H9 (cell line): ENCODE measurements around the gene MTERF4. TPM values are rescaled to one million over a fixed set of nuclear protein-coding genes. Genes with fewer than 3 reads are reported as not detected.

Source experiments
- DNase-seq: peaks from one replicate; pipeline ENCODE4 v3.0.0-alpha.2; 2017
- H2AFZ ChIP-seq: one replicate; pipeline ENCODE4 v1.6.1; 2013; ENCODE audit warnings: mild to moderate bottlenecking, low read length, control low read depth, moderate library complexity
- H2AK5ac ChIP-seq: 2 replicates; pipeline ENCODE4 v1.6.1; 2013; ENCODE audit warnings: low read length, control low read depth, mixed read lengths; ENCODE audit not compliant: insufficient read length
- H2BK120ac ChIP-seq: one replicate; pipeline ENCODE4 v1.6.1; 2013; ENCODE audit warnings: low read depth, mild to moderate bottlenecking, low read length, control low read depth, inconsistent platforms; ENCODE audit not compliant: poor library complexity, severe bottlenecking
- H2BK12ac ChIP-seq: 2 replicates; pipeline ENCODE4 v1.6.1; 2013; ENCODE audit warnings: low read length, control low read depth, mixed read lengths, low read depth; ENCODE audit not compliant: insufficient read length
- H2BK15ac ChIP-seq: 2 replicates; pipeline ENCODE4 v1.6.1; 2013; ENCODE audit warnings: low read depth, low read length, control low read depth
- H2BK20ac ChIP-seq: one replicate; pipeline ENCODE4 v1.6.1; 2013; ENCODE audit warnings: low read depth, mild to moderate bottlenecking, low read length, control low read depth, inconsistent platforms; ENCODE audit not compliant: poor library complexity, severe bottlenecking
- H2BK5ac ChIP-seq: 2 replicates; pipeline ENCODE4 v1.6.1; 2013; ENCODE audit warnings: low read length, control low read depth, mixed read lengths; ENCODE audit not compliant: insufficient read length
- H3K14ac ChIP-seq: 2 replicates; pipeline ENCODE4 v1.6.1; 2013; ENCODE audit warnings: low read length, control low read depth; ENCODE audit not compliant: insufficient read depth
- H3K18ac ChIP-seq: 2 replicates; pipeline ENCODE4 v1.6.1; 2013; ENCODE audit warnings: low read depth, mild to moderate bottlenecking, mixed read lengths, low read length, control low read depth; ENCODE audit not compliant: insufficient read length
- H3K23ac ChIP-seq: 2 replicates; pipeline ENCODE4 v1.6.1; 2013; ENCODE audit warnings: low read length, control low read depth, mixed read lengths, low read depth; ENCODE audit not compliant: insufficient read length
- H3K23me2 ChIP-seq: 2 replicates; pipeline ENCODE4 v1.6.1; 2013; ENCODE audit warnings: low read depth, mild to moderate bottlenecking, mixed read lengths, low read length, control low read depth; ENCODE audit not compliant: insufficient read length, poor library complexity, severe bottlenecking
- H3K27ac ChIP-seq: 2 replicates; pipeline ENCODE4 v1.5.1; 2013; ENCODE audit warnings: low read length, control low read depth, mixed read lengths, low read depth; ENCODE audit not compliant: insufficient read length
- H3K27me3 ChIP-seq: 2 replicates; pipeline ENCODE4 v1.6.1; 2013; ENCODE audit warnings: low read length, control low read depth, inconsistent platforms; ENCODE audit not compliant: insufficient read depth
- H3K4ac ChIP-seq: 2 replicates; pipeline ENCODE4 v1.6.1; 2013; ENCODE audit warnings: low read depth, mild to moderate bottlenecking, control low read depth, inconsistent platforms, low read length, moderate library complexity
- H3K4me1 ChIP-seq: 2 replicates; pipeline ENCODE4 v1.6.1; 2013; ENCODE audit warnings: low read length, control low read depth, inconsistent platforms; ENCODE audit not compliant: insufficient read depth
- H3K4me2 ChIP-seq: 2 replicates; pipeline ENCODE4 v1.6.1; 2013; ENCODE audit warnings: low read length, control low read depth, mixed read lengths; ENCODE audit not compliant: insufficient read length, insufficient read depth
- H3K56ac ChIP-seq: 2 replicates; pipeline ENCODE4 v1.6.1; 2013; ENCODE audit warnings: low read depth, mild to moderate bottlenecking, mixed read lengths, low read length, control low read depth; ENCODE audit not compliant: insufficient read length
- H3K79me1 ChIP-seq: 2 replicates; pipeline ENCODE4 v1.6.1; 2013; ENCODE audit warnings: low read depth, mild to moderate bottlenecking, moderate library complexity, low read length, control low read depth, inconsistent platforms; ENCODE audit not compliant: insufficient read depth, poor library complexity, severe bottlenecking
- H3K79me2 ChIP-seq: 2 replicates; pipeline ENCODE4 v1.6.1; 2013; ENCODE audit warnings: low read length, control low read depth, inconsistent platforms; ENCODE audit not compliant: insufficient read depth
- H3K9ac ChIP-seq: 2 replicates; pipeline ENCODE4 v1.6.1; 2013; ENCODE audit warnings: low read length, control low read depth, mixed read lengths; ENCODE audit not compliant: insufficient read length; ENCODE audit errors: extremely low read depth
- H3K9me3 ChIP-seq: one replicate; pipeline ENCODE4 v1.6.1; 2013; ENCODE audit warnings: low read depth, low read length, inconsistent platforms; ENCODE audit not compliant: control insufficient read depth
- H3T11ph ChIP-seq: one replicate; pipeline ENCODE4 v1.6.1; 2013; ENCODE audit warnings: mild to moderate bottlenecking, low read length, control low read depth, inconsistent platforms
- H4K20me1 ChIP-seq: one replicate; pipeline ENCODE4 v1.6.1; 2013; ENCODE audit not compliant: control insufficient read depth, insufficient read length, insufficient read depth
- H4K5ac ChIP-seq: 2 replicates; pipeline ENCODE4 v1.6.1; 2013; ENCODE audit warnings: low read depth, mild to moderate bottlenecking, mixed read lengths, low read length, control low read depth; ENCODE audit not compliant: insufficient read length
- H4K8ac ChIP-seq: replicated peaks from 2 replicates; pipeline ENCODE4 v1.6.1; 2013; ENCODE audit warnings: low read length, control low read depth, mixed read lengths, low read depth; ENCODE audit not compliant: insufficient read length
- H4K91ac ChIP-seq: 2 replicates; pipeline ENCODE4 v1.6.1; 2013; ENCODE audit warnings: low read depth, mild to moderate bottlenecking, moderate library complexity, mixed read lengths, low read length, control low read depth; ENCODE audit not compliant: insufficient read length
- H3K27ac Mint-ChIP-seq, 3 experiments: 2 replicates in 2 of 3; 3 replicates in 1 of 3; pipeline ENCODE4 v1.8.0; 2020 to 2021; ENCODE audit warnings: mixed read lengths in 3 of 3, mild to moderate bottlenecking in 1 of 3, moderate library complexity in 1 of 3
- H3K27me3 Mint-ChIP-seq: 2 replicates; pipeline ENCODE4 v1.8.0; 2021; ENCODE audit warnings: low read depth, mild to moderate bottlenecking, moderate library complexity, mixed read lengths
- H3K36me3 Mint-ChIP-seq, 3 experiments: 2 replicates in 2 of 3; 3 replicates in 1 of 3; pipeline ENCODE4 v1.8.0; 2020 to 2021; ENCODE audit warnings: low read depth in 3 of 3, mixed read lengths in 3 of 3; ENCODE audit not compliant: insufficient read depth in 1 of 3
- H3K4me1 Mint-ChIP-seq, 2 experiments: 2 replicates each; pipeline ENCODE4 v1.8.0; 2020; ENCODE audit warnings: mixed read lengths in 2 of 2
- H3K4me3 Mint-ChIP-seq, 2 experiments: 2 replicates in 1 of 2; 3 replicates in 1 of 2; pipeline ENCODE4 v1.8.0; 2020 to 2021; ENCODE audit warnings: mild to moderate bottlenecking in 2 of 2, mixed read lengths in 2 of 2, moderate library complexity in 1 of 2
- H3K9me3 Mint-ChIP-seq, 2 experiments: 2 replicates in 1 of 2; 3 replicates in 1 of 2; pipeline ENCODE4 v1.8.0; 2020; ENCODE audit warnings: mild to moderate bottlenecking in 2 of 2, mixed read lengths in 2 of 2, moderate library complexity in 1 of 2
- WGBS: extraction: QIAGEN DNeasy Blood & Tissue Kit; methylation state at CpG from one replicate; pipeline ENCODE4 v1.1.7; 2013; ENCODE audit warnings: missing lambda C conversion rate, low lambda C conversion rate, mixed read lengths; ENCODE audit not compliant: insufficient read length; ENCODE audit errors: extremely low coverage; 5-methylcytosine and 5-hydroxymethylcytosine counted together
- total RNA-seq: library from RNA; stranded (reverse); gene quantifications from 2 replicates; pipeline ENCODE4 v1.2.1, GENCODE V29; 2021
- TF ChIP-seq, protein P1 (sequence below): fragments of 200-600 bp; sonication (generic); conservative IDR thresholded peaks from 3 replicates; pipeline ENCODE4 v1.8.0; 2021; ENCODE audit warnings: antibody characterized with exemption, mild to moderate bottlenecking

The MTERF4 gene
- total RNA-seq, 1 experiment from 2014 or later, result 35.0 TPM

DNA sequence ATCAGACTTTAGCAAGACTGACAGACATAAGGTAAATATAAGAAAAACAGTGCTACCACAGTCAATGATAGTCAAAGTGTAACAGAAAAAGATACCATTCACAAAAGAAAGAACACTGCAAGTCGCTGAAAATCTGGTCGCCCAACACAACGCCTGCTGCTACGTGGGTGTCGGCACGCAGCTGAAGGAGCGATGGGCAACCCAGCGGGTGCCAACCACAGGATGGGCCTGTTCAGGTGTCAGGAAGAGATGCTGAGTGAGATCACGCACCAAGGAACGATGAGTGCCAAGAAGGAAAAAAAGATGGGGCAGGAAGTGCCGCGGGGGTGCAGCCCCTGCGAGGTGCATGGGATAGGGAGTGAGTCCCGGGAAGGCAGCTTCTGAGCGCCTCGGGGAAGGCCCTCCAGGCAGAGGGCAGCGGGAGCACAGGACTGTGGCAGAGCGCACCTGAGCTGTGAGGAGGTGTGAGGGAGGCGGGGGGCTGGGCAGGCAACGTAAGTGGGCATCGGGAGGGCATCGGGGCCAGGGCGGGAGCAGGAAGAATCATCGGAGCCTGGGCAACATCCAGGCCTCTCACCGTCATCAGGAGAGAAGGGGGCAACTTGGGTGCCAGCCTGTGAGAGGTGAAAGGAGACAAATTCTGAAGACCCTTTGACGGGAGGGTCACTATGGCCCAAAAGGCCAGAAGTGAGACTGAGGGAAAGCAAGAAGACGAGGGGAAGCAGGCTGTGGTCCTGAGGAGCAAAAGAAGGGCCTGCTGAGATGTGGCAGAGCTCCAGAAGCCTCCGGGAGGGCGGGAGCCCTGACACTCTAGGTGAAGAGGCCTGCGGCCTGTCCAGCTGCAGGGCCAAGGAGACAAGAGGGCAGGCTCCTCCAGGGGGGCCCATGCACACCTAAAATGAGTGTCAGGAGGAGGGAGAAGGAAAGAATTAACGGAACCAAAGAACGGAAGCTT is 14.8 kb upstream of the MTERF4 start:
- Histone ChIP-seq H3K4me1 (no peaks in the 10 kb centered on the region), H3T11ph (no peak overlapping the region), H2AFZ (no peak overlapping the region), H3K18ac (no peak overlapping the region), H3K79me1 (no peaks in the 10 kb centered on the region), H3K4ac (no peak overlapping the region), H3K27me3 (no peaks in the 10 kb centered on the region), H4K8ac (no peak overlapping the region), H3K23ac (no peak overlapping the region), H3K14ac (no peak overlapping the region), H2BK20ac (no peak overlapping the region), H3K9ac (no peak overlapping the region), H2BK120ac (no peak overlapping the region), H3K56ac (no peak overlapping the region), H3K79me2 (no peaks in the 10 kb centered on the region), H3K27ac (no peak overlapping the region), H3K9me3 (no peaks in the 10 kb centered on the region), H4K5ac (no peak overlapping the region), H4K91ac (no peak overlapping the region), H2BK12ac (no peak overlapping the region), H2BK15ac (no peak overlapping the region), H3K4me2 (no peak overlapping the region), H2AK5ac (no peak overlapping the region), H4K20me1 (no peaks in the 10 kb centered on the region), H3K23me2 (no peaks in the 10 kb centered on the region), H2BK5ac (no peak overlapping the region)
- Mint-ChIP-seq H3K4me1 (no peaks in the 10 kb centered on the region), H3K27me3 (no peaks in the 10 kb centered on the region), H3K27ac (peak overlapping the region in 2 of 3 experiments; percentile 57 to 79; a peak in 4 of 7 replicates), H3K36me3 (peaks cover 12 to 57% (median 56%) of the 10 kb centered on the region in 3 experiments; a peak in 6 of 7 replicates), H3K9me3 (no peaks in the 10 kb centered on the region), H3K4me3 (no peak overlapping the region)
- TF ChIP-seq, protein P1, sequence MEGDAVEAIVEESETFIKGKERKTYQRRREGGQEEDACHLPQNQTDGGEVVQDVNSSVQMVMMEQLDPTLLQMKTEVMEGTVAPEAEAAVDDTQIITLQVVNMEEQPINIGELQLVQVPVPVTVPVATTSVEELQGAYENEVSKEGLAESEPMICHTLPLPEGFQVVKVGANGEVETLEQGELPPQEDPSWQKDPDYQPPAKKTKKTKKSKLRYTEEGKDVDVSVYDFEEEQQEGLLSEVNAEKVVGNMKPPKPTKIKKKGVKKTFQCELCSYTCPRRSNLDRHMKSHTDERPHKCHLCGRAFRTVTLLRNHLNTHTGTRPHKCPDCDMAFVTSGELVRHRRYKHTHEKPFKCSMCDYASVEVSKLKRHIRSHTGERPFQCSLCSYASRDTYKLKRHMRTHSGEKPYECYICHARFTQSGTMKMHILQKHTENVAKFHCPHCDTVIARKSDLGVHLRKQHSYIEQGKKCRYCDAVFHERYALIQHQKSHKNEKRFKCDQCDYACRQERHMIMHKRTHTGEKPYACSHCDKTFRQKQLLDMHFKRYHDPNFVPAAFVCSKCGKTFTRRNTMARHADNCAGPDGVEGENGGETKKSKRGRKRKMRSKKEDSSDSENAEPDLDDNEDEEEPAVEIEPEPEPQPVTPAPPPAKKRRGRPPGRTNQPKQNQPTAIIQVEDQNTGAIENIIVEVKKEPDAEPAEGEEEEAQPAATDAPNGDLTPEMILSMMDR, result no peak
- DNase-seq, result peak; percentile 19
- WGBS, result no CpG with 5 or more reads among the region's 32 CpGs
